NCI-H526 (cell line): ENCODE measurements around the gene SPDYE9.
"Not testable (repeated sequence)": the region's sequence is repeated elsewhere in the genome, so short reads cannot be mapped to it uniquely, and the experiment has no call there.

Source experiments
- DNase-seq, 2 experiments: peaks; one replicate each; lab custom pipeline; 2025; lab: John Stamatoyannopoulos, UW

Gene SPDYE9, protein sequence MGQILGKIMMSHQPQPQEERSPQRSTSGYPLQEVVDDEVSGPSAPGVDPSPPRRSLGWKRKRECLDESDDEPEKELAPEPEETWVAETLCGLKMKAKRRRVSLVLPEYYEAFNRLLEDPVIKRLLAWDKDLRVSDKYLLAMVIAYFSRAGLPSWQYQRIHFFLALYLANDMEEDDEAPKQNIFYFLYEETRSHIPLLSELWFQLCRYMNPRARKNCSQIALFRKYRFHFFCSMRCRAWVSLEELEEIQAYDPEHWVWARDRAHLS

DNA sequence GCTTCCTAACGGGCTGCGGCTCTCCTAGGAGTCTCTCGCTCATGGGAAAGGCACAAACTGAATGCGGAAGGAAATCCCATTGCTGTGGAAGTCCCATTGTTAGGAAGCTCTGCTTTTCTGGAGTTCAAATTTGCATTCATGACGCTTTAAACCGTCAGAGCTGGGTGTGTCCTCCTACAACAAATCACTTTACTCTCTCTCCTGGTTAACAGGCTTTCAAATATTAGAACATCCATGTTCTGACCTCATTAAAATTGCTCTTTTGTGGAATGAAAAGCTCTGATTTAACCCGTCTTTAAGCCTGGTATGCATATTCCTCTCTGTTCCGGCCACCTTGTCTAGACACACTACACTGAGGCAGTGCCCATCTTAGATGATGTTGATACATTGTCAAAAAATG, at the start of gene SPDYE9:
Gene SPDYE9, minus strand, starts transcription at position 101 of the 400 bp plus-strand sequence. CDS start 1,800 bp downstream, outside the sequence.
- not testable (repeated sequence) for DNase-seq

DNA sequence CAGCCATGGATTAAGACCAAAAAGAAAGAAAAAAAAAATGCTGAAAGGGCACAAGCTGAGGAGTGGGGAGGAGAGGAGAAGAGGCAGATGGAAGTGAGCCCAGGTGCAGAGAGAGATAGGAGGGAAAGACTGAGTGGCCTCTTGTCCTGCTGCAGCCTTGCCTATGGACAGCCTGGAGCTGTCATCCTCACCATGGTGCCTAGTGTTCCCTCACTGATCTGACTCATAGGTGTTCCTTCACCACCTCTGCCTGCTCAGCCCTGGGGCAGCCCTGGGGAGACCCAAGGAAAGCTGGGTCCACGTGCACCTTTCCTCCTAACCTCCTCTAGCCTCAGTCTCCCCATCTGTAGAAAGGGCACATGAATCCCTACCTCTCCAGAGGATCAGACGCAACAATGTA, 49.0 kb upstream of the SPDYE9 start:
- not testable (repeated sequence) for DNase-seq

DNA sequence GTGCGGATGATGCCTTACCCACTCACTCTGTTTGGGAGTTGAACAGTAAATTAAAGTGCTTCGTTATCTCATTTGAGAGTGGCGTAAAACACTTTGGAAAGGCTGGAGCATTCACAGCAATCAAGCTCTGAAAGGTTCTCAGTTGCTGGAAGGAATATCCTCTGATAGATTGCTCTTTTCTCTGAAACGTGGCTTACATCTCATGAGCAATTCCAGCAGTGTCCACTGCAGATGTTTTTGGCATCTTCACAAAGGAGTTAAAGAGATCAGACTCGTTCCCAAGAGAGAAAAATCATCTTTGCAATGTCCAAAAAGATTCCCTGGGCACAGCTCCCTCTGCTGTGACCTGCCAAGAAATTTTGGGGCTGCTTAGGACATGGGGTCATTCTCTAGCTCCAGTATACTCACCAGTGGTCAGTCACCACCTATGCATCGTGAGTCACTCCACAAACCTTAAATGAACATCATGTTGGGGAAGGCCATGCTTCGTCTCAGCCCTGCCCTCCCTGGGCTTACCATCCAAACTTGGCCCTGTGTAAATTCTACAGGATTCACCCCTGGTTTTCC, 46.9 kb upstream of the SPDYE9 start:
- not testable (repeated sequence) for DNase-seq

DNA sequence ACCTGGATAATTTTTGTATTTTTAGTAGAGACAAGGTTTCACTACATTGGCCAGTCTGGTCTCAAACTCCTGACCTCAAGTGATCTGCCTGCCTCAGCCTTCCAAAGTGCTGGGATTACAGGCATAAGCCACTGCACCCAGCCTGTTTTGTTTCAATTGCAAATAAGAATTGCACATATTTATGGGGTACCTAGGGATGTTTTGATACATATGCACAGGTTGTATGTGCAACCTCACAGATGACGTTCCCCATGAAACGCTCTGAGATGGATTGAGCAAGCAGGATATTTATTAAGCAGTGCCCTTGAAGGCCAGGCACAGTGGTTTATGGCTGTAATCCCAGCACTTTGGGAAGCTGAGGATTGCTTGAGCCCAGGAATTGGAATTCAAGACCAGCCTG, 44.8 kb upstream of the SPDYE9 start:
- DNase-seq, result not testable (repeated sequence)

DNA sequence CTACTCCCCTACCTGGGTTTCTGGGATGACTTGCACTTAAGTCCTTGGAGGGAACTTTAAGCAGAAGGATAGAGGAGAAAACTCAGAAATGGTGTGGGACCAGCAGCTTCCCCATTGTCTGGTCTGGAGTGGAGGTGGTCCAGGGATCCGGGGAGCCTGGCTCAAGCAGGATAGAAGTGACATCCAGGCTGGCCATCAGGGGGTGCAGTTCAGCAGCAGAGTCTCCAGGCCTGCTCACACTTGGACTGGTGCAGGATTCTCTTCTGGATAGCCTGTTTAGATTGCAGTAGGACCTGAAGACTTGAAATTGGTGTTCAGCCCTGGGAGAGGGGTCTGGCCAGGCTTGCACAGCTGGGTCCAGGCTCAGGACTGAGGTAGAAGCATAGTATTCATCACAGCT, 38.3 kb upstream of the SPDYE9 start:
- not testable (repeated sequence) for DNase-seq

DNA sequence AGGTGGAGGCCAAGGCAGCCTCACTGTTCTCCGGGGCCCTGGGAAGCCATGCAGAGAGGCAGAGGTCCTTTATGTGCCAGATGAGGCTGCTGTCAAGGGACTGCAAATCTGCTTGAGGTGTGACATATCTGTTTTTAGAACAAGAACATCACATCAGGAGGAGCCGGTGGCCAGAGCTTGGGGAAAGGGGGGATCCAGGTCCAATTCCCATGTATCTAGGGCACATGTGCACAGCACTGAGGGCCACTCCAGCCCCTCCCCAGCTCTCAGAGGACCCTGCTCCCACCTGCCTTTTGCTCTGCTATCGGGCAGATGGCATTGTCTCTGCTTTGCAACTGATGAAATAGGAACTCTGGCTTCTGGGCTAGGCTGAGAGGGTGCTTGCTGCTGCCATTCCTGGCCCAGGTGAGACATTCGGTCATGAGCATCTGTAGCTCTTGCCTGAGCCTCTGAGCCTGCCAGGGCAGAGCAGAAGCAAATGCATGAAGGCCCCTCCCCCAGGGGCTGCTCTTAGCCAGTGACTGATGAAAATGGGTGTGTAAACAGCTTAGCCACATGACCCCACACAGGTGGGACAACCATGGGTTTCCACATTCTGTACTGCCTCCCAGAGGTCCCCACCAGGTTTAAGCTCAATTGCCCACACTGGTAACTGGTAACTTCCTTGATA, 37.1 kb upstream of the SPDYE9 start:
- DNase-seq, result not testable (repeated sequence)

DNA sequence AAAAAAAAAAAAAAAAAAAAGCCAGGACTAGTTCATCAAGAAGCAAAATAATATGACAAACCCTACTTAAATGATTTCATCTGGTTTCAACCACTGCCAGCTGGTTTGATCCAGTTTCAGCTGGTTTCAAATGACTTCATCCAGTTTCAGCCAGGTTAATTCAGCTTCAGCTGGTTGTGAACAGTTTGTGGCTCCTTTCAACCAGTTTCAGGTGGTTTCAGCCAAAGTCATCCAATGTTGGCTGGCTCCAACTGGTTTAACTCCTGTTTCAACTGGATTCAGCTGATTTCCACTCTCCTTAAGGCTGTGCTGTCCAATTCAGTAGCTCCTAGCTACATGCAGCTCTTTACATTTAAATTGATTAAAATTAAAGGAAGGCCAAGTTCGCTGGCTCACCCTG, 32.3 kb upstream of the SPDYE9 start:
- not testable (repeated sequence) for DNase-seq

DNA sequence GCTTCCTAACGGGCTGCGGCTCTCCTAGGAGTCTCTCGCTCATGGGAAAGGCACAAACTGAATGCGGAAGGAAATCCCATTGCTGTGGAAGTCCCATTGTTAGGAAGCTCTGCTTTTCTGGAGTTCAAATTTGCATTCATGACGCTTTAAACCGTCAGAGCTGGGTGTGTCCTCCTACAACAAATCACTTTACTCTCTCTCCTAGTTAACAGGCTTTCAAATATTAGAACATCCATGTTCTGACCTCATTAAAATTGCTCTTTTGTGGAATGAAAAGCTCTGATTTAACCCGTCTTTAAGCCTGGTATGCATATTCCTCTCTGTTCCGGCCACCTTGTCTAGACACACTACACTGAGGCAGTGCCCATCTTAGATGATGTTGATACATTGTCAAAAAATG, 28.0 kb downstream of the SPDYE9 start, which contains the start of gene SPDYE11:
Gene SPDYE11, minus strand, starts transcription at position 101 of the 400 bp plus-strand sequence. CDS start 1,800 bp downstream, outside the sequence.
- DNase-seq, result not testable (repeated sequence)

DNA sequence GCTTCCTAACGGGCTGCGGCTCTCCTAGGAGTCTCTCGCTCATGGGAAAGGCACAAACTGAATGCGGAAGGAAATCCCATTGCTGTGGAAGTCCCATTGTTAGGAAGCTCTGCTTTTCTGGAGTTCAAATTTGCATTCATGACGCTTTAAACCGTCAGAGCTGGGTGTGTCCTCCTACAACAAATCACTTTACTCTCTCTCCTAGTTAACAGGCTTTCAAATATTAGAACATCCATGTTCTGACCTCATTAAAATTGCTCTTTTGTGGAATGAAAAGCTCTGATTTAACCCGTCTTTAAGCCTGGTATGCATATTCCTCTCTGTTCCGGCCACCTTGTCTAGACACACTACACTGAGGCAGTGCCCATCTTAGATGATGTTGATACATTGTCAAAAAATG, 56.2 kb downstream of the SPDYE9 start, which contains the start of gene SPDYE8:
Gene SPDYE8, minus strand, starts transcription at position 101 of the 400 bp plus-strand sequence. CDS start 1,800 bp downstream, outside the sequence.
- not testable (repeated sequence) for DNase-seq
